K562 (cell line): Measurements from ENCODE around the gene CLASP2. TPM values are rescaled to one million over a fixed set of nuclear protein-coding genes. Genes with fewer than 3 reads are reported as not detected.

ENCODE experiments used
- ATAC-seq: fragments of 200-7000 bp; cut with Tn5 transposase; 3 replicates; pipeline ENCODE4 v1.9.1; 2020; ENCODE audit warnings: moderate library complexity
- Bru-seq: library from RNA; stranded (reverse); fragments of 400-500 nt; gene quantifications from one replicate; lab custom pipeline; 2021; lab: Mats Ljungman, UMichigan
- BruChase-seq, 2 experiments: library from RNA; stranded (reverse); fragments of 400-500 nt; gene quantifications; one replicate each; lab custom pipeline; 2021; lab: Mats Ljungman, UMichigan
- BruUV-seq: library from RNA; stranded (reverse); fragments of 400-500 nt; replicated peaks from 2 replicates; lab custom pipeline; 2021; lab: Mats Ljungman, UMichigan
- CTCF ChIA-PET: fragments of 300-600 bp; formaldehyde crosslinking; extraction: SDS; loops from one replicate; lab custom pipeline; 2021; ENCODE audit warnings: low intra/inter-chr PET ratio; lab: Yijun Ruan, JAX
- POLR2A ChIA-PET: fragments of 300-600, 350-650 bp; sonication (Branson Sonifier 250); formaldehyde crosslinking; extraction: SDS; loops from one replicate; lab custom pipeline; 2021; ENCODE audit warnings: antibody characterized with exemption, inconsistent platforms; lab: Yijun Ruan, JAX
- DNase-seq, 4 experiments: peaks; one replicate each; pipeline versions ENCODE4 v3.0.0 to v3.0.0-alpha.2; 2011 to 2018; ENCODE audit warnings: low spot score in 3 of 4, mixed read lengths in 3 of 4; ENCODE audit errors: extremely low read depth in 1 of 4
- FAIRE-seq: peaks from 2 replicates; lab custom pipeline; 2011; peaks lifted over from hg19 to GRCh38; lab: Jason Lieb, UNC
- H2AFZ ChIP-seq: 2 replicates; pipeline ENCODE4 v1.6.0; 2011; ENCODE audit warnings: low read depth, low read length, control low read depth, inconsistent platforms
- H3K27ac ChIP-seq: fragments of 200-600 bp; 3 replicates; pipeline ENCODE4 v1.8.0; 2011; ENCODE audit warnings: low read depth, mild to moderate bottlenecking, control low read depth, inconsistent platforms, low read length, moderate library complexity, mixed read lengths; ENCODE audit errors: extremely low read depth
- H3K27me3 ChIP-seq, 2 experiments: fragments of 300-600 bp in 1 of 2; 2 replicates in 1 of 2; 3 replicates in 1 of 2; pipeline versions ENCODE4 v1.6.0 to v1.8.0; 2011; ENCODE audit warnings: inconsistent platforms in 2 of 2, low read length in 2 of 2, mild to moderate bottlenecking in 1 of 2, mixed read lengths in 1 of 2, moderate library complexity in 1 of 2; ENCODE audit not compliant: control insufficient read depth in 2 of 2, insufficient read depth in 2 of 2
- H3K36me3 ChIP-seq: fragments of 300-600 bp; 3 replicates; pipeline ENCODE4 v1.8.0; 2011; ENCODE audit warnings: mild to moderate bottlenecking, low read length, inconsistent platforms; ENCODE audit not compliant: control insufficient read depth, insufficient read depth
- H3K4me1 ChIP-seq, 2 experiments: fragments of 200-600 bp in 1 of 2; replicated peaks in 1 of 2; 2 replicates in 1 of 2; 3 replicates in 1 of 2; pipeline versions ENCODE4 v1.5.1 to v1.8.0; 2011; ENCODE audit warnings: inconsistent platforms in 2 of 2, low read length in 2 of 2, mild to moderate bottlenecking in 1 of 2, mixed read lengths in 1 of 2, moderate library complexity in 1 of 2; ENCODE audit not compliant: control insufficient read depth in 2 of 2, insufficient read depth in 2 of 2
- H3K4me2 ChIP-seq: 2 replicates; pipeline ENCODE4 v1.6.1; 2011; ENCODE audit warnings: low read length, control low read depth, inconsistent platforms, mixed read lengths; ENCODE audit not compliant: insufficient read depth
- H3K4me3 ChIP-seq: fragments of 200-600 bp; sonication (generic), shearing (Covaris generic); 2 replicates; pipeline ENCODE4 v1.5.1; 2016; ENCODE audit warnings: control low read depth, inconsistent platforms
- H3K79me2 ChIP-seq: fragments of 200-600 bp; 3 replicates; pipeline ENCODE4 v1.8.0; 2011; ENCODE audit warnings: low read length, inconsistent platforms; ENCODE audit not compliant: control insufficient read depth, insufficient read depth
- H3K9ac ChIP-seq, 2 experiments: 2 replicates each; pipeline versions ENCODE4 v1.6.0 to v1.6.1; 2011; ENCODE audit warnings: low read depth in 2 of 2, low read length in 2 of 2, control low read depth in 1 of 2, inconsistent platforms in 1 of 2, mild to moderate bottlenecking in 1 of 2, mixed read lengths in 1 of 2; ENCODE audit not compliant: insufficient read depth in 1 of 2
- H3K9me1 ChIP-seq: one replicate; pipeline ENCODE4 v1.6.0; 2011; ENCODE audit warnings: inconsistent platforms, mild to moderate bottlenecking, low read length, moderate library complexity; ENCODE audit not compliant: control insufficient read depth, insufficient read depth
- H3K9me3 ChIP-seq: replicated peaks from 2 replicates; pipeline ENCODE4 v1.5.1; 2011; ENCODE audit warnings: low read depth, low read length, inconsistent platforms; ENCODE audit not compliant: control insufficient read depth, insufficient read depth
- H4K20me1 ChIP-seq: replicated peaks from 2 replicates; pipeline ENCODE4 v1.6.1; 2011; ENCODE audit warnings: low read length, inconsistent platforms, mixed read lengths; ENCODE audit not compliant: control insufficient read depth, insufficient read depth
- DPF2 ChIP-seq: fragments of 450-650 bp; IDR thresholded peaks from 2 replicates; pipeline ENCODE4 v1.6.1; 2016
- FOXP1 ChIP-seq: sonication (generic); formaldehyde crosslinking; IDR thresholded peaks from 2 replicates; pipeline ENCODE4 v1.8.0; 2022; ENCODE audit warnings: mild to moderate bottlenecking, missing genetic modification reagents
- GTF2E2 ChIP-seq: fragments of 200-800 bp; sonication (Bioruptor generic); IDR thresholded peaks from 2 replicates; pipeline ENCODE4 v1.6.1; 2016; ENCODE audit warnings: missing genetic modification characterization, missing compliant biosample characterization
- MBD2 ChIP-seq: sonication (generic); IDR thresholded peaks from 2 replicates; pipeline ENCODE4 v1.6.1; 2016; ENCODE audit warnings: low read depth, borderline replicate concordance
- NR4A1 ChIP-seq, 2 experiments: fragments of 250-450 bp in 1 of 2; fragments of 450-650 bp in 1 of 2; sonication (Bioruptor Pico) in 1 of 2; IDR thresholded peaks; 2 replicates each; pipeline versions ENCODE4 v1.4.0 to v1.6.1; 2016 to 2020; ENCODE audit warnings: mild to moderate bottlenecking in 2 of 2, missing compliant biosample characterization in 1 of 2, missing genetic modification characterization in 1 of 2, moderate library complexity in 1 of 2
- POLR2B ChIP-seq: fragments of 450-650 bp; IDR thresholded peaks from 2 replicates; pipeline ENCODE4 v1.6.1; 2018; ENCODE audit warnings: low read depth; ENCODE audit not compliant: partially characterized antibody
- TARDBP ChIP-seq: fragments of 450-650 bp; IDR thresholded peaks from 2 replicates; pipeline ENCODE4 v1.6.1; 2016
- WGBS: fragments of 100-300 bp; shearing (Covaris generic); methylation state at CpG from one replicate; pipeline ENCODE4 v1.1.6; 2016; ENCODE audit warnings: low coverage, mixed read lengths; ENCODE audit not compliant: insufficient coverage; ENCODE audit errors: missing lambda C conversion rate; 5-methylcytosine and 5-hydroxymethylcytosine counted together
- in situ Hi-C: fragments of 300-500 bp; cut with MboI; formaldehyde crosslinking; loops from 4 replicates; pipeline ENCODE4 v1.15.0; 2018; ENCODE audit warnings: inconsistent platforms, mixed read lengths
- intact Hi-C: fragments of 100-400 bp; cut with micrococcal nuclease; formaldehyde crosslinking; loops from 2 replicates; pipeline ENCODE4 v1.14.2; 2022
- long read RNA-seq, 3 experiments: library from polyadenylated mRNA in 2 of 3; library from RNA in 1 of 3; unstranded in 2 of 3; stranded (forward) in 1 of 3; transcript quantifications; one replicate each; pipeline ENCODE4 v2.0.0, GENCODE V29; 2019 to 2022
- polyA minus RNA-seq, 3 experiments: library from RNA; depleted of rRNA, polyadenylated mRNA; stranded (reverse); fragments of >200 nt; gene quantifications; 2 replicates each; pipeline ENCODE4 v1.2.3, GENCODE V29; 2011
- polyA plus RNA-seq, 8 experiments: library from polyadenylated mRNA; depleted of rRNA in 4 of 8; stranded (reverse) in 5 of 8; unstranded in 3 of 8; fragments of >200 nt; fragmentation: Nextera tagmentation in 2 of 8; fragmentation: Illumina TruSeq in 1 of 8; extraction: Ambion mirVana in 2 of 8; extraction: Trizol in 1 of 8; gene quantifications; 2 replicates each; pipeline versions ENCODE4 v1.2.1 to v1.2.3, GENCODE V29; 2011 to 2014; ENCODE audit warnings: inconsistent platforms in 1 of 8, missing spikeins in 1 of 8
- total RNA-seq, 7 experiments: library from RNA; depleted of rRNA in 6 of 7; stranded (reverse); fragments of >200 nt in 6 of 7; fragmentation: Illumina TruSeq in 2 of 7; extraction: Trizol in 2 of 7; gene quantifications; 2 replicates each; pipeline versions ENCODE4 v1.2.1 to v1.2.3, GENCODE V29; 2011 to 2021; ENCODE audit warnings: low replicate concordance in 1 of 7
- TF ChIP-seq, protein P1 (sequence below): sonication (generic); formaldehyde crosslinking; IDR thresholded peaks from 2 replicates; pipeline ENCODE4 v1.8.1; 2023; ENCODE audit warnings: mild to moderate bottlenecking, missing genetic modification reagents
- TF ChIP-seq, protein P2 (sequence below): fragments of 450-650 bp; IDR thresholded peaks from 2 replicates; pipeline ENCODE4 v1.6.1; 2017; ENCODE audit warnings: antibody characterized with exemption, mild to moderate bottlenecking

The CLASP2 gene
- total RNA-seq (2011; cell fraction: chromatin; rRNA removed; ENCODE audit: low replicate concordance), result 196 and 554 TPM in 2 replicates
- total RNA-seq (2011; cell fraction: nucleolus; rRNA removed), result 76.7 and 94.2 TPM in 2 replicates
- total RNA-seq (2011; cell fraction: nucleoplasm; rRNA removed), result 172 and 229 TPM in 2 replicates
- total RNA-seq (2014; rRNA removed) (107 and 128 TPM in 2 replicates), total RNA-seq (2014; rRNA removed; fragmentation: Illumina TruSeq; extraction: Trizol) (74.4 and 79.8 TPM in 2 replicates), total RNA-seq (2015; rRNA removed; fragmentation: Illumina TruSeq; extraction: Trizol) (69.3 and 71.8 TPM in 2 replicates), total RNA-seq (2021) (83.2 and 93.1 TPM in 2 replicates), polyA plus RNA-seq (2011; rRNA removed) (63.6 and 75.5 TPM in 2 replicates), polyA plus RNA-seq (2014; fragmentation: Illumina TruSeq; extraction: Trizol) (52.3 and 67.3 TPM in 2 replicates), polyA plus RNA-seq (2014; fragmentation: Nextera tagmentation; extraction: Ambion mirVana) (10 to 100 TPM; 13.5 to 17.4 TPM), polyA plus RNA-seq (2014; rRNA removed) (29.9 and 52.6 TPM in 2 replicates), polyA minus RNA-seq (2011; rRNA and poly(A)+ RNA removed) (286 and 297 TPM in 2 replicates), Bru-seq, nascent RNA (percentile 87 among the genes with signal in this experiment), BruChase-seq, experiment 1, labeled RNA remaining after a 2-hour chase (percentile 93 among the genes with signal in this experiment), BruChase-seq, experiment 2, labeled RNA remaining after a 6-hour chase (percentile 91 among the genes with signal in this experiment)
- 36.0 and 42.0 TPM in 2 replicates for polyA plus RNA-seq (2011; cell fraction: cytosol; rRNA removed)
- polyA plus RNA-seq (2011; cell fraction: nucleus; rRNA removed), result 93.2 and 98.6 TPM in 2 replicates
- 24.7 and 26.9 TPM in 2 replicates for polyA plus RNA-seq (2012)
- polyA minus RNA-seq (2011; cell fraction: cytosol; rRNA and poly(A)+ RNA removed), result 70.4 and 88.8 TPM in 2 replicates
- 160 and 275 TPM in 2 replicates for polyA minus RNA-seq (2011; cell fraction: nucleus; rRNA and poly(A)+ RNA removed)
- long read RNA-seq, experiment 1, partial matches to known transcripts, result 54 of 183 reads
- long read RNA-seq, experiment 1, other reads (novel, unspliced or antisense), result 129 of 183 reads
- long read RNA-seq, experiment 2, partial matches to known transcripts, result 1 of 30 reads
- long read RNA-seq, experiment 2, other reads (novel, unspliced or antisense), result 29 of 30 reads
- long read RNA-seq, experiment 3, partial matches to known transcripts, result 5 of 11 reads
- long read RNA-seq, experiment 3, other reads (novel, unspliced or antisense), result 6 of 11 reads

DNA sequence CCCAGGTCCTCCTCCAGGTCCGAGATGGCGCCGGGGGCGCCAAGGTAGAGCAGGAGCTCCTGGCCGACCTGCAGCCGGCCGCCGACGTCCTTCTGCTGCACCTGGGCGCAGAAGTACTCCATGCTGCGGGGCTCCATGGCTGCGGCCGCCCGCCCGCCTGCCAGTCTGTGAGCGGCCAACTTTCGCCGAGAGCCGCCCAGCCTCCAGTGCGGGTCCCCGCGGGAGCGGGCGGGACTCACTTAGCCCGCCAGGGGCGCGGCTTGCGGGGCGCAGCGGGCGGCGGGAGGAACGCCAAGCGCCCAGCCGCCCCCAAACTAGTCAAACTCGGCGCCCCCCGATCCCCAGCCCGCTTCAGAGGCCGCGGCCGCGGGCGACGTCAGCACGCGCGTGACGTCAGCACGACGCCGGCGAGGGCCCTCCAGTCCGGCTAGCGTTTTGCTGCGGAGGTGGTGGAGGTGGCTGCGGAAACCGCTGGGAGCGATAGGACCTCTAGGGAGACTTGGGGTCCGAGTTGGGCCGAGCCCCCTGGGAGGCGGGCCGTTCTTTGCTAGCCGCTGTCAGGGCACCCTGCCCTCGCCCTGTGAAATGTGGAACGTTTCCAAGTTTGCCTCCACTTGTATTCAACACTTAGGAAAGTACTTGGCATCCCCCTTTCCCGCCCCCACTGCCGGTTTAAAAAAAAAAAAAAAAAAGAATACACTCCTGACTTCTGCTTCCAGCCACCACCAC, at the start of gene CLASP2:
Gene CLASP2, minus strand, starts transcription at position 389 of the 729 bp plus-strand sequence. Its CDS starts 252 bp downstream, at position 137.
- Histone ChIP-seq H3K4me3 (peak within 1 kb of the TSS; percentile 75), H2AFZ (peak within 1 kb of the TSS; percentile 97), H4K20me1 (peaks cover 6% of the 10 kb centered on the region), H3K27me3 (no peaks in the 10 kb centered on the region), H3K9me1 (no peaks in the 10 kb centered on the region), H3K27ac (peak within 1 kb of the TSS; percentile 88), H3K4me1 (peaks cover 5 to 14% of the 10 kb centered on the region in 2 experiments; a peak in 4 of 5 replicates), H3K9ac (peak within 1 kb of the TSS; percentile 87 to 98), H3K9me3 (no peaks in the 10 kb centered on the region), H3K36me3 (peaks cover 15% of the 10 kb centered on the region; the same call in 2 of the 3 replicates), H3K79me2 (peaks cover 52% of the 10 kb centered on the region), H3K4me2 (peak within 1 kb of the TSS; percentile 92)
- peak; percentile 69 for FAIRE-seq
- ChIA-PET CTCF (interaction anchor here (0.7 kb wide), 1 partner anchor 49 kb away, joined by 4 read pairs; no protein-coding TSS in a partner anchor), POLR2A (interaction anchor here (0.6 to 1.0 kb wide), 4 partner anchors 13 to 150 kb away, joined by 3 read pairs; no protein-coding TSS in a partner anchor)
- intact Hi-C loops (loop anchor here (1.0 to 5.0 kb wide), 3 partner anchors 58 to 586 kb away; no protein-coding TSS in a partner anchor), in situ Hi-C loops (loop anchor here (5.0 kb wide), 1 partner anchor 81 kb away; no protein-coding TSS in a partner anchor)
- ATAC-seq, result peak; percentile 92
- TSS peak; percentile 97 for BruUV-seq
- WGBS, result 2% methylated on average over 55 of the region's 68 CpGs
- DNase-seq, result peak; percentile 93 to 96 (median 94)
- TF ChIP-seq, protein P1, sequence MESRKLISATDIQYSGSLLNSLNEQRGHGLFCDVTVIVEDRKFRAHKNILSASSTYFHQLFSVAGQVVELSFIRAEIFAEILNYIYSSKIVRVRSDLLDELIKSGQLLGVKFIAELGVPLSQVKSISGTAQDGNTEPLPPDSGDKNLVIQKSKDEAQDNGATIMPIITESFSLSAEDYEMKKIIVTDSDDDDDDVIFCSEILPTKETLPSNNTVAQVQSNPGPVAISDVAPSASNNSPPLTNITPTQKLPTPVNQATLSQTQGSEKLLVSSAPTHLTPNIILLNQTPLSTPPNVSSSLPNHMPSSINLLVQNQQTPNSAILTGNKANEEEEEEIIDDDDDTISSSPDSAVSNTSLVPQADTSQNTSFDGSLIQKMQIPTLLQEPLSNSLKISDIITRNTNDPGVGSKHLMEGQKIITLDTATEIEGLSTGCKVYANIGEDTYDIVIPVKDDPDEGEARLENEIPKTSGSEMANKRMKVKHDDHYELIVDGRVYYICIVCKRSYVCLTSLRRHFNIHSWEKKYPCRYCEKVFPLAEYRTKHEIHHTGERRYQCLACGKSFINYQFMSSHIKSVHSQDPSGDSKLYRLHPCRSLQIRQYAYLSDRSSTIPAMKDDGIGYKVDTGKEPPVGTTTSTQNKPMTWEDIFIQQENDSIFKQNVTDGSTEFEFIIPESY (CRISPR knock-in tag), result peak; percentile 30; the same call in 1 of the 2 replicates
- peak; percentile 67 for TF ChIP-seq TARDBP
- peak; percentile 72; the same call in 1 of the 2 replicates for TF ChIP-seq MBD2
- TF ChIP-seq GTF2E2 (tag), result peak; percentile 82
- peak; percentile 76 for TF ChIP-seq POLR2B
- TF ChIP-seq FOXP1 (CRISPR knock-in tag), result peak; percentile 89
- peak; percentile 78 for TF ChIP-seq DPF2
- TF ChIP-seq, protein P2, sequence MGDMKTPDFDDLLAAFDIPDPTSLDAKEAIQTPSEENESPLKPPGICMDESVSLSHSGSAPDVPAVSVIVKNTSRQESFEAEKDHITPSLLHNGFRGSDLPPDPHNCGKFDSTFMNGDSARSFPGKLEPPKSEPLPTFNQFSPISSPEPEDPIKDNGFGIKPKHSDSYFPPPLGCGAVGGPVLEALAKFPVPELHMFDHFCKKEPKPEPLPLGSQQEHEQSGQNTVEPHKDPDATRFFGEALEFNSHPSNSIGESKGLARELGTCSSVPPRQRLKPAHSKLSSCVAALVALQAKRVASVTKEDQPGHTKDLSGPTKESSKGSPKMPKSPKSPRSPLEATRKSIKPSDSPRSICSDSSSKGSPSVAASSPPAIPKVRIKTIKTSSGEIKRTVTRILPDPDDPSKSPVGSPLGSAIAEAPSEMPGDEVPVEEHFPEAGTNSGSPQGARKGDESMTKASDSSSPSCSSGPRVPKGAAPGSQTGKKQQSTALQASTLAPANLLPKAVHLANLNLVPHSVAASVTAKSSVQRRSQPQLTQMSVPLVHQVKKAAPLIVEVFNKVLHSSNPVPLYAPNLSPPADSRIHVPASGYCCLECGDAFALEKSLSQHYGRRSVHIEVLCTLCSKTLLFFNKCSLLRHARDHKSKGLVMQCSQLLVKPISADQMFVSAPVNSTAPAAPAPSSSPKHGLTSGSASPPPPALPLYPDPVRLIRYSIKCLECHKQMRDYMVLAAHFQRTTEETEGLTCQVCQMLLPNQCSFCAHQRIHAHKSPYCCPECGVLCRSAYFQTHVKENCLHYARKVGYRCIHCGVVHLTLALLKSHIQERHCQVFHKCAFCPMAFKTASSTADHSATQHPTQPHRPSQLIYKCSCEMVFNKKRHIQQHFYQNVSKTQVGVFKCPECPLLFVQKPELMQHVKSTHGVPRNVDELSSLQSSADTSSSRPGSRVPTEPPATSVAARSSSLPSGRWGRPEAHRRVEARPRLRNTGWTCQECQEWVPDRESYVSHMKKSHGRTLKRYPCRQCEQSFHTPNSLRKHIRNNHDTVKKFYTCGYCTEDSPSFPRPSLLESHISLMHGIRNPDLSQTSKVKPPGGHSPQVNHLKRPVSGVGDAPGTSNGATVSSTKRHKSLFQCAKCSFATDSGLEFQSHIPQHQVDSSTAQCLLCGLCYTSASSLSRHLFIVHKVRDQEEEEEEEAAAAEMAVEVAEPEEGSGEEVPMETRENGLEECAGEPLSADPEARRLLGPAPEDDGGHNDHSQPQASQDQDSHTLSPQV, result peak; percentile 75
- TF ChIP-seq NR4A1 (CRISPR knock-in tag; IDR thresholded peaks at IDR 0.05), result peak; percentile 32; the same call in 1 of the 2 replicates
- peak; percentile 89; the same call in 1 of the 2 replicates for TF ChIP-seq NR4A1 (tag; IDR thresholded peaks at IDR 0.05)
